Fibroblast of the aortic adventitia (primary cell): Measurements from ENCODE around the gene CALML5. TPM values are rescaled to one million over a fixed set of nuclear protein-coding genes. Genes with fewer than 3 reads are reported as not detected.

ENCODE experiments used
- DNase-seq: peaks from one replicate; pipeline ENCODE4 v3.0.0-alpha.2; 2010; ENCODE audit warnings: low read depth
- H3K4me3 ChIP-seq: 2 replicates; pipeline ENCODE4 v1.5.1; 2011; ENCODE audit warnings: low read depth, mild to moderate bottlenecking, control low read depth, low read length, moderate library complexity
- CTCF ChIP-seq: IDR thresholded peaks from 2 replicates; pipeline ENCODE4 v1.5.1; 2011; ENCODE audit warnings: mild to moderate bottlenecking, low read length, control low read depth, inconsistent platforms; ENCODE audit not compliant: insufficient read depth
- total RNA-seq: library from RNA; depleted of rRNA; stranded (reverse); fragments of >200 nt; gene quantifications from 2 replicates; pipeline ENCODE4 v1.2.3, GENCODE V29; 2012; ENCODE audit warnings: low replicate concordance

Gene CALML5, protein sequence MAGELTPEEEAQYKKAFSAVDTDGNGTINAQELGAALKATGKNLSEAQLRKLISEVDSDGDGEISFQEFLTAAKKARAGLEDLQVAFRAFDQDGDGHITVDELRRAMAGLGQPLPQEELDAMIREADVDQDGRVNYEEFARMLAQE
- not detected in 2 replicates for total RNA-seq

GRCh38 chr10:5499493-5500140 is at the start of gene CALML5:
TSS of gene CALML5 (minus strand) at chr10:5499570. CDS start at chr10:5499438, 132 bp downstream.
- no peak for TF ChIP-seq CTCF
- no peak within 1 kb of the TSS for H3K4me3 ChIP-seq
- no peak for DNase-seq

DNA sequence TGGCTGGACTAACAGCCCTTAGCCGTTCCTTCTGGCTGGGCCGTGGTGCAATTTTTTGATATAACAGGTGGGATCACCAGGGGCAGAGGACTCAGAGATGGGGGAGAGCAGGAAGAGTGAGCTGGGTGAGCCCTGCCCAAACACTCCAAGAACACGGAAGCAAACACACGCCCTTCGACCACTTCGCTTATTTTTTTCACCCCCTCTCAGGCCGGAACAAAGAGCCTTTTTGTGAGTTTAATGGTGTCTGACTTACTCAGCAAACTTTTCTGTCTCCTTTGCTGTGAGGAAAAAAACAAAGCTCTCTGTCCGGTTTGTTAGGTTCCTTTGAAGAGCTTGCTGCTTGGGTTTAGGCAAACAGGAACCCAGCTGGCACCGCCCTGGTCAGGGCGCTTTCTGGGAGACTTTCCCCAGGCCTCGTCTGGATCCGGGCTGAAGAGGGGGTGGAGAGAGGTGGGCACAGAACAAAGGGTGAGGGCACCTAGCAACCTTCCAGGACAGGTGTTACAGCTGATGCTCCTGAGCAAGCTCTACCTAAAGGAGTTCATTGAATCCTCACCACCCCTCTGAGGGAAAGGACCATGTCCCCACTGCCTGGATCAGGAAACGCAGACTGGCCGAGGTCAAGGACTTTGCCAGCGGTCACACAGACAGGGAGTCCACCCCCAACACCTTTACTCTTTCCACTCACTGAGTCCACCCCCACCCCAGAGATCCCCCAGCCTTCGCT is 48.7 kb upstream of the CALML5 start:
- peak overlapping the region; percentile 46 for H3K4me3 ChIP-seq
- no peak for TF ChIP-seq CTCF
- peak; percentile 49 for DNase-seq

DNA sequence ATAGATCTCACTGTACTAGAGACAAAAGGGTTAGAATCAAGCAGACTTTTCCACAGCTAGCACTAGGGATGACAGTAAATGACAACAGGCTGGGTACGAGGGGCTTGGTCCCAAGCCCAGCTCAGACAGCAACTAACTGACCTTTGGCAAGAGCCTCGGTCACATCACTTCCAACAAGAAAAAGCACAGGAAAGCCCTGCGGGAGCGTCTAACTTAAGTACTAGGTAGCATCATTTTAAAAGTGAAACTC is 48.2 kb upstream of the CALML5 start:
- no peak for DNase-seq
- peak overlapping the region; percentile 46 for H3K4me3 ChIP-seq
- TF ChIP-seq CTCF: no peak

GRCh38 chr10:5546891-5547680 is 47.7 kb upstream of the CALML5 start:
- no peak overlapping the region for H3K4me3 ChIP-seq

GRCh38 chr10:5545778-5546710 is 46.7 kb upstream of the CALML5 start:
- DNase-seq: peak; percentile 94
- no peak for TF ChIP-seq CTCF
- H3K4me3 ChIP-seq: peak overlapping the region; percentile 9

More at GRCh38 chr10:5546891-5547680, 47.7 kb upstream of the CALML5 start:
- peak; percentile 50 for DNase-seq
- no peak for TF ChIP-seq CTCF

DNA sequence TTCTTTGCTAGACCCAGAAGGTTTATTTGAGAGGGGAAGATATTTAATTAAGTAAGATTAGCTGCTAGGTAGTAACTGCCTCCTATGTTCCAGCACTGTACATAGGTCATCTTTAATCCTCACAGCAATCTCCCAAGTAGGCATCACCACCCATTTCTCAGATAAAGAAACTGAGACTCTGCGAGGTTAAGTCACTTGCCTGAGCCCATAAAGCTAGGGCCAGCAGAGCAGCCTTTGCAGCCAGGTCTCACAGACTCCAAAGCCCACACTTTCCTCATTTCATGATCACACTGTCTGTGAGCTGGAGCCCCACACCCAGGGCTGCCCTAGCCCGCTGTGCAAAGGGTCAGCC is 46.0 kb upstream of the CALML5 start:
- TF ChIP-seq CTCF: no peak
- DNase-seq: no peak
- no peak overlapping the region for H3K4me3 ChIP-seq
